ENCODE measurements around the gene PRDM1.

The PRDM1 gene

GRCh38 chr6:106072501-106073090 lies 13.5 kb upstream of the PRDM1 start:
- no peak for DNase-seq

- DNase-seq, result no peak
These were observed 12.0 kb upstream of the PRDM1 start for GRCh38 chr6:106074146-106074545.

GRCh38 chr6:106076139-106076538 lies 10.0 kb upstream of the PRDM1 start:
- no peak for DNase-seq

GRCh38 chr6:106077170-106077569 lies 9.0 kb upstream of the PRDM1 start:
- no peak for DNase-seq

- no peak for DNase-seq
These were observed 8.3 kb upstream of the PRDM1 start for GRCh38 chr6:106077881-106078280.

- no peak for DNase-seq
These were observed 6.0 kb upstream of the PRDM1 start for GRCh38 chr6:106079961-106080762.

- no peak for DNase-seq
These were observed 5.4 kb upstream of the PRDM1 start for GRCh38 chr6:106080763-106081095.

GRCh38 chr6:106081715-106082114 lies 4.4 kb upstream of the PRDM1 start:
- no peak for DNase-seq

GRCh38 chr6:106082735-106083398 lies 3.3 kb upstream of the PRDM1 start:
- DNase-seq, result no peak

- no peak for DNase-seq
These were observed 2.5 kb upstream of the PRDM1 start for GRCh38 chr6:106083618-106084017.

GRCh38 chr6:106084106-106084988 lies 1.8 kb upstream of the PRDM1 start:
- no peak for DNase-seq

GRCh38 chr6:106084989-106085691 lies 996 bp upstream of the PRDM1 start:
- no peak for DNase-seq

- DNase-seq, result no peak
These were observed 498 bp upstream of the PRDM1 start for GRCh38 chr6:106085692-106085983.

- DNase-seq, result no peak
These were observed 659 bp downstream of the PRDM1 start for GRCh38 chr6:106086814-106087175.

GRCh38 chr6:106087548-106088325 lies 1.6 kb downstream of the PRDM1 start:
- DNase-seq, result no peak

GRCh38 chr6:106090001-106090400 lies 3.9 kb downstream of the PRDM1 start:
- DNase-seq, result no peak

GRCh38 chr6:106092279-106092678 lies 6.1 kb downstream of the PRDM1 start:
- DNase-seq, result no peak

GRCh38 chr6:106094261-106094963 lies 8.3 kb downstream of the PRDM1 start:
- DNase-seq, result no peak

GRCh38 chr6:106094964-106095335 lies 8.8 kb downstream of the PRDM1 start:
- DNase-seq, result no peak

- DNase-seq, result peak; percentile 17
These were observed 11.5 kb downstream of the PRDM1 start for GRCh38 chr6:106097411-106098231.
